ENCODE measurements around the gene RBP3.
A peak's percentile ranks its signal among the peaks of the same experiment; 100 is the strongest.

Gene RBP3

GRCh38 chr10:47362199-47362598 lies 14.0 kb downstream of the RBP3 start:
- Mint-ChIP-seq H3K36me3 (no peaks in the 10 kb centered on the region), H3K27me3 (peaks cover 3% of the 10 kb centered on the region), H3K9me3 (no peaks in the 10 kb centered on the region), H3K4me3 (no peak overlapping the region), H3K4me1 (no peaks in the 10 kb centered on the region), H3K27ac (no peak overlapping the region)
- DNase-seq, result no peak
- CTCF ChIA-PET, result interaction anchor here (0.6 to 2.2 kb wide), 5 partner anchors 9 to 337 kb away, joined by 3 to 6 read pairs (median 4); no protein-coding TSS in a partner anchor

GRCh38 chr10:47363781-47364180 lies 15.6 kb downstream of the RBP3 start:
- Mint-ChIP-seq H3K27me3 (peaks cover 7% of the 10 kb centered on the region), H3K4me1 (no peaks in the 10 kb centered on the region), H3K36me3 (no peaks in the 10 kb centered on the region), H3K27ac (no peak overlapping the region), H3K9me3 (no peaks in the 10 kb centered on the region), H3K4me3 (no peak overlapping the region)
- DNase-seq, result peak; percentile 4
- CTCF ChIA-PET, result interaction anchor here (2.0 kb wide), 1 partner anchor 23 kb away, joined by 4 read pairs; no protein-coding TSS in a partner anchor

GRCh38 chr10:47364366-47364765 lies 16.2 kb downstream of the RBP3 start:
- H3K36me3 Mint-ChIP-seq, result no peaks in the 10 kb centered on the region
- no peaks in the 10 kb centered on the region for H3K4me1 Mint-ChIP-seq
- no peaks in the 10 kb centered on the region for H3K9me3 Mint-ChIP-seq
- H3K27ac Mint-ChIP-seq, result no peak overlapping the region
- H3K27me3 Mint-ChIP-seq, result peaks cover 7% of the 10 kb centered on the region
- no peak overlapping the region for H3K4me3 Mint-ChIP-seq
- CTCF ChIA-PET, result interaction anchor here (2.0 kb wide), 1 partner anchor 24 kb away, joined by 4 read pairs; no protein-coding TSS in a partner anchor
- DNase-seq, result peak; percentile 3

GRCh38 chr10:47364911-47365310 lies 16.7 kb downstream of the RBP3 start:
- CTCF ChIA-PET, result no interaction called here
- peak; percentile 11 for DNase-seq
- Mint-ChIP-seq H3K36me3 (no peaks in the 10 kb centered on the region), H3K27me3 (peaks cover 7% of the 10 kb centered on the region), H3K4me3 (no peak overlapping the region), H3K9me3 (no peaks in the 10 kb centered on the region), H3K27ac (no peak overlapping the region), H3K4me1 (no peaks in the 10 kb centered on the region)

- H3K27ac Mint-ChIP-seq, result no peak overlapping the region
- H3K9me3 Mint-ChIP-seq, result no peaks in the 10 kb centered on the region
- DNase-seq, result peak; percentile 0
- CTCF ChIA-PET, result interaction anchor here (0.8 to 1.2 kb wide), 3 partner anchors 8 to 20 kb away, joined by 3 to 4 read pairs (median 3); no protein-coding TSS in a partner anchor
- H3K27me3 Mint-ChIP-seq, result peaks cover 7% of the 10 kb centered on the region
- H3K36me3 Mint-ChIP-seq, result no peaks in the 10 kb centered on the region
- H3K4me3 Mint-ChIP-seq, result no peak overlapping the region
- no peaks in the 10 kb centered on the region for H3K4me1 Mint-ChIP-seq
Observed at GRCh38 chr10:47365431-47366180, 17.4 kb downstream of the RBP3 start.

GRCh38 chr10:47366181-47366631 lies 18.0 kb downstream of the RBP3 start:
- Mint-ChIP-seq H3K27me3 (peaks cover 7% of the 10 kb centered on the region), H3K4me3 (no peak overlapping the region), H3K9me3 (no peaks in the 10 kb centered on the region), H3K4me1 (no peaks in the 10 kb centered on the region), H3K27ac (no peak overlapping the region), H3K36me3 (no peaks in the 10 kb centered on the region)
- no peak for DNase-seq
- CTCF ChIA-PET, result interaction anchor here (0.8 to 1.2 kb wide), 3 partner anchors 8 to 20 kb away, joined by 3 to 4 read pairs (median 3); no protein-coding TSS in a partner anchor

- Mint-ChIP-seq H3K36me3 (no peaks in the 10 kb centered on the region), H3K9me3 (no peaks in the 10 kb centered on the region), H3K4me3 (no peak overlapping the region), H3K27me3 (peaks cover 11% of the 10 kb centered on the region), H3K4me1 (no peaks in the 10 kb centered on the region), H3K27ac (no peak overlapping the region)
- CTCF ChIA-PET, result interaction anchor here (0.8 to 1.0 kb wide), 2 partner anchors 11 to 21 kb away, joined by 3 read pairs; no protein-coding TSS in a partner anchor
- DNase-seq, result peak; percentile 5
Observed at GRCh38 chr10:47366731-47367460, 18.7 kb downstream of the RBP3 start.

GRCh38 chr10:47367646-47368045 lies 19.5 kb downstream of the RBP3 start:
- CTCF ChIA-PET, result interaction anchor here (1.0 kb wide), 1 partner anchor 12 kb away, joined by 3 read pairs; no protein-coding TSS in a partner anchor
- no peak overlapping the region for H3K4me3 Mint-ChIP-seq
- H3K27ac Mint-ChIP-seq, result no peak overlapping the region
- DNase-seq, result peak; percentile 13
- H3K36me3 Mint-ChIP-seq, result no peaks in the 10 kb centered on the region
- no peaks in the 10 kb centered on the region for H3K9me3 Mint-ChIP-seq
- H3K4me1 Mint-ChIP-seq, result peaks cover 4% of the 10 kb centered on the region
- peaks cover 15% of the 10 kb centered on the region for H3K27me3 Mint-ChIP-seq

- no peak overlapping the region for H3K27ac Mint-ChIP-seq
- no peak overlapping the region for H3K4me3 Mint-ChIP-seq
- DNase-seq, result peak; percentile 11
- CTCF ChIA-PET, result interaction anchor here (1.3 kb wide), 1 partner anchor 28 kb away, joined by 4 read pairs; no protein-coding TSS in a partner anchor
- H3K9me3 Mint-ChIP-seq, result no peaks in the 10 kb centered on the region
- H3K4me1 Mint-ChIP-seq, result peaks cover 11% of the 10 kb centered on the region
- H3K27me3 Mint-ChIP-seq, result peaks cover 18% of the 10 kb centered on the region
- H3K36me3 Mint-ChIP-seq, result no peaks in the 10 kb centered on the region
Observed at GRCh38 chr10:47368431-47369180, 20.4 kb downstream of the RBP3 start.

- CTCF ChIA-PET, result interaction anchor here (1.3 kb wide), 1 partner anchor 29 kb away, joined by 4 read pairs; no protein-coding TSS in a partner anchor
- Mint-ChIP-seq H3K9me3 (no peaks in the 10 kb centered on the region), H3K4me3 (no peak overlapping the region), H3K36me3 (no peaks in the 10 kb centered on the region), H3K27me3 (peaks cover 19% of the 10 kb centered on the region), H3K27ac (no peak overlapping the region), H3K4me1 (peaks cover 11% of the 10 kb centered on the region)
- peak; percentile 9 for DNase-seq
Observed at GRCh38 chr10:47369251-47369894, 21.2 kb downstream of the RBP3 start.

GRCh38 chr10:47370015-47370767 lies 22.0 kb downstream of the RBP3 start:
- Mint-ChIP-seq H3K36me3 (no peaks in the 10 kb centered on the region), H3K4me1 (peaks cover 11% of the 10 kb centered on the region), H3K27ac (no peak overlapping the region), H3K4me3 (no peak overlapping the region), H3K9me3 (no peaks in the 10 kb centered on the region), H3K27me3 (peaks cover 22% of the 10 kb centered on the region)
- peak; percentile 11 for DNase-seq
- CTCF ChIA-PET, result no interaction called here

GRCh38 chr10:47370878-47371277 lies 22.7 kb downstream of the RBP3 start:
- Mint-ChIP-seq H3K4me3 (no peak overlapping the region), H3K9me3 (no peaks in the 10 kb centered on the region), H3K4me1 (peaks cover 11% of the 10 kb centered on the region), H3K27me3 (peaks cover 25% of the 10 kb centered on the region), H3K27ac (no peak overlapping the region), H3K36me3 (no peaks in the 10 kb centered on the region)
- DNase-seq, result peak; percentile 14
- CTCF ChIA-PET, result no interaction called here

Measured in activated naive CD4-positive, alpha-beta T cell treated with anti-CD3 and anti-CD28 coated beads, Interleukin-2, amount 10 ng/mL, durations not matched to agents 7 days and 5 days (primary cell).